Liver (tissue), 9 donors: ENCODE results near the gene SMTNL2. TPM values are rescaled to one million over a fixed set of nuclear protein-coding genes. Genes with fewer than 3 reads are reported as not detected.

ENCODE experiments used
- DNase-seq: peaks from one replicate; pipeline ENCODE4 v3.0.0-alpha.2; 2017; ENCODE audit warnings: low spot score
- H3K27ac ChIP-seq, 2 donors: one replicate each; pipeline ENCODE4 v1.7.0; 2013; ENCODE audit warnings: inconsistent platforms in 2 of 2, low read length in 2 of 2, control low read depth in 1 of 2, low read depth in 1 of 2, mild to moderate bottlenecking in 1 of 2
- H3K27me3 ChIP-seq, 4 donors: one replicate each; pipeline versions ENCODE4 v1.6.1 to v1.7.0; 2013; ENCODE audit warnings: low read length in 3 of 4, inconsistent platforms in 1 of 4, mild to moderate bottlenecking in 1 of 4, moderate library complexity in 1 of 4; ENCODE audit not compliant: control insufficient read depth in 4 of 4, insufficient read depth in 4 of 4
- H3K36me3 ChIP-seq, 4 donors: one replicate each; pipeline versions ENCODE4 v1.6.1 to v1.7.0; 2013; ENCODE audit warnings: low read length in 3 of 4, mild to moderate bottlenecking in 3 of 4, low read depth in 1 of 4, moderate library complexity in 1 of 4; ENCODE audit not compliant: control insufficient read depth in 4 of 4, insufficient read depth in 3 of 4
- H3K4me1 ChIP-seq, 4 donors: one replicate each; pipeline versions ENCODE4 v1.6.1 to v1.7.0; 2013; ENCODE audit warnings: low read length in 3 of 4, mild to moderate bottlenecking in 3 of 4, moderate library complexity in 1 of 4; ENCODE audit not compliant: control insufficient read depth in 4 of 4, insufficient read depth in 4 of 4
- H3K4me3 ChIP-seq, 3 donors: one replicate each; pipeline versions ENCODE4 v1.6.1 to v1.7.0; 2013; ENCODE audit warnings: low read length in 3 of 3, control low read depth in 1 of 3, low read depth in 1 of 3, mild to moderate bottlenecking in 1 of 3
- H3K9ac ChIP-seq, 2 donors: one replicate each; pipeline ENCODE4 v1.7.0; 2013; ENCODE audit warnings: low read length in 2 of 2, mild to moderate bottlenecking in 2 of 2, moderate library complexity in 2 of 2, control low read depth in 1 of 2, low read depth in 1 of 2
- H3K9me3 ChIP-seq, 4 donors: one replicate each; pipeline versions ENCODE4 v1.6.1 to v1.7.0; 2013; ENCODE audit warnings: low read length in 3 of 4; ENCODE audit not compliant: control insufficient read depth in 4 of 4
- CTCF ChIP-seq: fragments of 150-350 bp; IDR thresholded peaks from 2 replicates; pipeline ENCODE4 v1.5.1; 2017; ENCODE audit warnings: improper control_type of control experiment, low read depth, low read length; ENCODE audit not compliant: missing input control
- EGR1 ChIP-seq, 2 donors: IDR thresholded peaks; 2 replicates each; pipeline ENCODE4 v1.6.1; 2016 to 2018; ENCODE audit warnings: antibody characterized with exemption in 2 of 2, low read depth in 2 of 2
- FOXA1 ChIP-seq: IDR thresholded peaks from 2 replicates; pipeline ENCODE4 v1.6.1; 2016; ENCODE audit warnings: antibody characterized with exemption
- FOXA2 ChIP-seq: IDR thresholded peaks from 2 replicates; pipeline ENCODE4 v1.6.1; 2016; ENCODE audit warnings: antibody characterized with exemption
- GABPA ChIP-seq, 2 donors: IDR thresholded peaks in 1 of 2; conservative IDR thresholded peaks in 1 of 2; 2 replicates each; pipeline ENCODE4 v1.6.1; 2016; ENCODE audit warnings: antibody characterized with exemption in 2 of 2, mild to moderate bottlenecking in 1 of 2, moderate library complexity in 1 of 2
- JUND ChIP-seq, 2 donors: IDR thresholded peaks; 2 replicates each; pipeline ENCODE4 v1.6.1; 2016; ENCODE audit warnings: antibody characterized with exemption in 2 of 2
- RAD21 ChIP-seq, 2 donors: IDR thresholded peaks; 2 replicates each; pipeline ENCODE4 v1.6.1; 2016; ENCODE audit warnings: antibody characterized with exemption in 2 of 2, mild to moderate bottlenecking in 2 of 2
- SP1 ChIP-seq: IDR thresholded peaks from 2 replicates; pipeline ENCODE4 v1.6.1; 2018; ENCODE audit warnings: antibody characterized with exemption, mild to moderate bottlenecking
- WGBS: extraction: QIAGEN DNeasy Blood & Tissue Kit; methylation state at CpG from one replicate; pipeline ENCODE4 v1.1.7; 2013; 5-methylcytosine and 5-hydroxymethylcytosine counted together
- polyA plus RNA-seq, 2 donors: library from polyadenylated mRNA; stranded (reverse) in 1 of 2; unstranded in 1 of 2; fragments of 200-250 nt in 1 of 2; fragments of >200 nt in 1 of 2; fragmentation: Nextera tagmentation in 1 of 2; extraction: Ambion mirVana in 1 of 2; gene quantifications; one replicate each; pipeline versions ENCODE4 v1.2.1 to v1.2.3, GENCODE V29; 2013 to 2015
- total RNA-seq, 2 donors: library from RNA; depleted of rRNA; stranded (reverse); fragments of >200 nt; gene quantifications; one replicate each; pipeline ENCODE4 v1.2.3, GENCODE V29; 2014
- TF ChIP-seq, protein P1 (sequence below): IDR thresholded peaks from 2 replicates; pipeline ENCODE4 v1.6.1; 2016; ENCODE audit warnings: antibody characterized with exemption, mild to moderate bottlenecking
- TF ChIP-seq, protein P2 (sequence below): IDR thresholded peaks from 2 replicates; pipeline ENCODE4 v1.6.1; 2016; ENCODE audit warnings: antibody characterized with exemption
- TF ChIP-seq, protein P3 (sequence below): IDR thresholded peaks from 2 replicates; pipeline ENCODE4 v1.6.1; 2016; ENCODE audit warnings: antibody characterized with exemption
- donor health status: healthy.
- donor health status: healthy.
- donor health status: healthy.
- donor health status: healthy.
- donor health status: healthy.

SMTNL2 gene
- total and polyA plus RNA-seq, 4 donors = 0.13 to 0.29 TPM; not detected in 2

DNA sequence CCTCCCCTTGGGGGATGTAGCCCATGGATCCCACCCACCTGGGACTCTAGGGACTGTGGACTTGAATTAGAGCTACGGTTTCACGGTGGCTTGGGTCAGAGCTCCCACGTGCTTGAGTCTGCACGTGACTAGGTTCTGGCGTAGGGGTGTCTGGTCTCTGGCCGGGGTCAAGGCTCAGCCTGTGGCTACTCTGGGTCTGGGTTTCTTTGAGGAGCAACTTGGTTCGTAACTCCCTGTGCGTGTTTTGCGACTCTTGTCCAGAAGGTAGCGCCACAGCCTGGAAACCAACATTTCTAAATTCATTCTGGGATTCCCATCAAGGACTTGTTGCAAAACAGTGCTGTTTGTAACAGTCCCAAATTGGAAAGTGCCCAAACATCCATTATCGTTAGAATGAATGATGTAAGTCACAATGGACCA, 23.5 kb upstream of the SMTNL2 start:
- WGBS = 66% methylated on average over 11 of the region's 11 CpGs

GRCh38 chr17:4562015-4562969, 22.0 kb upstream of the SMTNL2 start:
- WGBS = 74% methylated on average over 8 of the region's 8 CpGs
- no peak overlapping the region for H3K4me3 ChIP-seq
- H3K9me3 ChIP-seq = no peaks in the 10 kb centered on the region
- H3K27ac ChIP-seq = no peak overlapping the region
- TF ChIP-seq, protein P1, sequence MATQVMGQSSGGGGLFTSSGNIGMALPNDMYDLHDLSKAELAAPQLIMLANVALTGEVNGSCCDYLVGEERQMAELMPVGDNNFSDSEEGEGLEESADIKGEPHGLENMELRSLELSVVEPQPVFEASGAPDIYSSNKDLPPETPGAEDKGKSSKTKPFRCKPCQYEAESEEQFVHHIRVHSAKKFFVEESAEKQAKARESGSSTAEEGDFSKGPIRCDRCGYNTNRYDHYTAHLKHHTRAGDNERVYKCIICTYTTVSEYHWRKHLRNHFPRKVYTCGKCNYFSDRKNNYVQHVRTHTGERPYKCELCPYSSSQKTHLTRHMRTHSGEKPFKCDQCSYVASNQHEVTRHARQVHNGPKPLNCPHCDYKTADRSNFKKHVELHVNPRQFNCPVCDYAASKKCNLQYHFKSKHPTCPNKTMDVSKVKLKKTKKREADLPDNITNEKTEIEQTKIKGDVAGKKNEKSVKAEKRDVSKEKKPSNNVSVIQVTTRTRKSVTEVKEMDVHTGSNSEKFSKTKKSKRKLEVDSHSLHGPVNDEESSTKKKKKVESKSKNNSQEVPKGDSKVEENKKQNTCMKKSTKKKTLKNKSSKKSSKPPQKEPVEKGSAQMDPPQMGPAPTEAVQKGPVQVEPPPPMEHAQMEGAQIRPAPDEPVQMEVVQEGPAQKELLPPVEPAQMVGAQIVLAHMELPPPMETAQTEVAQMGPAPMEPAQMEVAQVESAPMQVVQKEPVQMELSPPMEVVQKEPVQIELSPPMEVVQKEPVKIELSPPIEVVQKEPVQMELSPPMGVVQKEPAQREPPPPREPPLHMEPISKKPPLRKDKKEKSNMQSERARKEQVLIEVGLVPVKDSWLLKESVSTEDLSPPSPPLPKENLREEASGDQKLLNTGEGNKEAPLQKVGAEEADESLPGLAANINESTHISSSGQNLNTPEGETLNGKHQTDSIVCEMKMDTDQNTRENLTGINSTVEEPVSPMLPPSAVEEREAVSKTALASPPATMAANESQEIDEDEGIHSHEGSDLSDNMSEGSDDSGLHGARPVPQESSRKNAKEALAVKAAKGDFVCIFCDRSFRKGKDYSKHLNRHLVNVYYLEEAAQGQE = no peak
- TF ChIP-seq SP1 (no peak), EGR1 (IDR thresholded peaks at IDR 0.05; ENCODE audit: low read depth in 2 of 2) (no peak), FOXA2 (no peak), RAD21 (IDR thresholded peaks at IDR 0.05) (no peak), FOXA1 (no peak), GABPA (IDR thresholded peaks at IDR 0.05 in 1 of 2, conservative IDR thresholded peaks at IDR 0.05 in 1 of 2) (no peak), JUND (IDR thresholded peaks at IDR 0.05) (no peak)
- TF ChIP-seq, protein P2, sequence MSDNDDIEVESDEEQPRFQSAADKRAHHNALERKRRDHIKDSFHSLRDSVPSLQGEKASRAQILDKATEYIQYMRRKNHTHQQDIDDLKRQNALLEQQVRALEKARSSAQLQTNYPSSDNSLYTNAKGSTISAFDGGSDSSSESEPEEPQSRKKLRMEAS = no peak
- TF ChIP-seq, protein P3, sequence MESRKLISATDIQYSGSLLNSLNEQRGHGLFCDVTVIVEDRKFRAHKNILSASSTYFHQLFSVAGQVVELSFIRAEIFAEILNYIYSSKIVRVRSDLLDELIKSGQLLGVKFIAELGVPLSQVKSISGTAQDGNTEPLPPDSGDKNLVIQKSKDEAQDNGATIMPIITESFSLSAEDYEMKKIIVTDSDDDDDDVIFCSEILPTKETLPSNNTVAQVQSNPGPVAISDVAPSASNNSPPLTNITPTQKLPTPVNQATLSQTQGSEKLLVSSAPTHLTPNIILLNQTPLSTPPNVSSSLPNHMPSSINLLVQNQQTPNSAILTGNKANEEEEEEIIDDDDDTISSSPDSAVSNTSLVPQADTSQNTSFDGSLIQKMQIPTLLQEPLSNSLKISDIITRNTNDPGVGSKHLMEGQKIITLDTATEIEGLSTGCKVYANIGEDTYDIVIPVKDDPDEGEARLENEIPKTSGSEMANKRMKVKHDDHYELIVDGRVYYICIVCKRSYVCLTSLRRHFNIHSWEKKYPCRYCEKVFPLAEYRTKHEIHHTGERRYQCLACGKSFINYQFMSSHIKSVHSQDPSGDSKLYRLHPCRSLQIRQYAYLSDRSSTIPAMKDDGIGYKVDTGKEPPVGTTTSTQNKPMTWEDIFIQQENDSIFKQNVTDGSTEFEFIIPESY = no peak
- DNase-seq = no peak
- H3K36me3 ChIP-seq = no peaks in the 10 kb centered on the region
- H3K27me3 ChIP-seq = no peaks in the 10 kb centered on the region
- H3K4me1 ChIP-seq = peaks cover 0 to 12% (median 2%) of the 10 kb centered on the region in 4 donors
- no peak overlapping the region for H3K9ac ChIP-seq

More for the DNA sequence above, 23.5 kb upstream of the SMTNL2 start:
- Histone ChIP-seq H3K36me3 (no peaks in the 10 kb centered on the region), H3K27ac (no peak overlapping the region), H3K9ac (no peak overlapping the region), H3K9me3 (no peaks in the 10 kb centered on the region), H3K4me3 (no peak overlapping the region), H3K27me3 (no peaks in the 10 kb centered on the region), H3K4me1 (peaks cover 1 to 12% (median 4%) of the 10 kb centered on the region in 4 donors)
- TF ChIP-seq CTCF (no peak), RAD21 (IDR thresholded peaks at IDR 0.05) (no peak)
- DNase-seq = no peak
